GM12878 (cell line): Measurements from ENCODE around the gene MYO16. TPM values are rescaled to one million over a fixed set of nuclear protein-coding genes. Genes with fewer than 3 reads are reported as not detected.

Source experiments
- ATAC-seq: fragments of 200-7000 bp; cut with Tn5 transposase; 3 replicates; pipeline ENCODE4 v1.9.1; 2020; ENCODE audit warnings: mild to moderate bottlenecking, moderate library complexity
- BruUV-seq: library from RNA; stranded (reverse); fragments of 400-500 nt; replicated peaks from 2 replicates; lab custom pipeline; 2021; lab: Mats Ljungman, UMichigan
- CTCF ChIA-PET: fragments of 300-600 bp; sonication (Branson Sonifier 250); formaldehyde crosslinking; extraction: SDS; loops from one replicate; lab custom pipeline; 2021; ENCODE audit warnings: inconsistent platforms; lab: Yijun Ruan, JAX
- POLR2A ChIA-PET: fragments of 350-600 bp; formaldehyde crosslinking; extraction: SDS; loops from one replicate; lab custom pipeline; 2021; ENCODE audit warnings: inconsistent platforms; lab: Charles Lee
- RAD21 ChIA-PET: fragments of 300-600 bp; sonication (Branson Sonifier 250); formaldehyde crosslinking; loops from one replicate; lab custom pipeline; 2023; ENCODE audit warnings: antibody characterized with exemption; ENCODE audit not compliant: unreplicated experiment; lab: Charles Lee
- SMC1A ChIA-PET: fragments of 300-600 bp; sonication (Branson Sonifier 250); formaldehyde crosslinking; loops from one replicate; lab custom pipeline; 2023; ENCODE audit not compliant: unreplicated experiment, uncharacterized antibody; lab: Charles Lee
- DNase-seq: peaks from one replicate; pipeline ENCODE4 v3.0.0-alpha.2; 2011; ENCODE audit warnings: low read depth, low spot score
- FAIRE-seq: peaks from 3 replicates; lab custom pipeline; 2011; peaks lifted over from hg19 to GRCh38; lab: Jason Lieb, UNC
- H2AFZ ChIP-seq: 2 replicates; pipeline ENCODE4 v1.6.0; 2011; ENCODE audit warnings: low read depth, low read length, control low read depth; ENCODE audit not compliant: control insufficient read depth
- H3K27ac ChIP-seq: 2 replicates; pipeline ENCODE4 v1.5.1; 2011; ENCODE audit warnings: control low read depth; ENCODE audit not compliant: control insufficient read depth, insufficient read depth
- H3K27me3 ChIP-seq, 2 experiments: replicated peaks in 1 of 2; 2 replicates each; pipeline versions ENCODE4 v1.6.0 to v1.6.1; 2011; ENCODE audit warnings: low read length in 1 of 2; ENCODE audit not compliant: control insufficient read depth in 2 of 2, insufficient read depth in 2 of 2
- H3K36me3 ChIP-seq, 2 experiments: 2 replicates each; pipeline ENCODE4 v1.5.1; 2011; ENCODE audit warnings: low read length in 1 of 2; ENCODE audit not compliant: control insufficient read depth in 2 of 2, insufficient read depth in 2 of 2
- H3K4me1 ChIP-seq: 2 replicates; pipeline ENCODE4 v1.6.1; 2011; ENCODE audit warnings: mild to moderate bottlenecking, low read length, moderate library complexity, mixed read lengths; ENCODE audit not compliant: control insufficient read depth, insufficient read depth
- H3K4me2 ChIP-seq: 2 replicates; pipeline ENCODE4 v1.6.0; 2011; ENCODE audit warnings: control low read depth; ENCODE audit not compliant: control insufficient read depth, insufficient read depth
- H3K4me3 ChIP-seq: fragments of 200-600 bp; sonication (generic); 2 replicates; pipeline ENCODE4 v1.5.1; 2016
- H3K79me2 ChIP-seq: 2 replicates; pipeline ENCODE4 v1.6.0; 2011; ENCODE audit warnings: low read length; ENCODE audit not compliant: control insufficient read depth, insufficient read depth
- H3K9ac ChIP-seq: 2 replicates; pipeline ENCODE4 v1.8.0; 2011; ENCODE audit warnings: low read length, control low read depth, mixed read lengths; ENCODE audit not compliant: control insufficient read depth, insufficient read depth
- H3K9me3 ChIP-seq: replicated peaks from 3 replicates; pipeline ENCODE4 v1.5.1; 2011; ENCODE audit warnings: mild to moderate bottlenecking, low read length; ENCODE audit not compliant: control insufficient read depth, insufficient read depth
- H4K20me1 ChIP-seq: 2 replicates; pipeline ENCODE4 v1.6.0; 2011; ENCODE audit not compliant: control insufficient read depth, insufficient read depth
- CREB1 ChIP-seq: IDR thresholded peaks from 2 replicates; pipeline ENCODE4 v1.6.1; 2012; ENCODE audit warnings: low read depth, mild to moderate bottlenecking, inconsistent platforms
- EGR1 ChIP-seq, 2 experiments: IDR thresholded peaks; 1 replicate in 1 of 2; 2 replicates in 1 of 2; pipeline ENCODE4 v1.6.1; 2011 to 2012; ENCODE audit warnings: low read depth in 2 of 2, low read length in 2 of 2, borderline replicate concordance in 1 of 2, mild to moderate bottlenecking in 1 of 2, moderate library complexity in 1 of 2
- ETV6 ChIP-seq, 2 experiments: fragments of 450-650 bp in 1 of 2; IDR thresholded peaks in 1 of 2; conservative IDR thresholded peaks in 1 of 2; 2 replicates each; pipeline ENCODE4 v1.6.1; 2014; ENCODE audit warnings: antibody characterized with exemption in 1 of 2, borderline replicate concordance in 1 of 2, low read depth in 1 of 2, mild to moderate bottlenecking in 1 of 2, moderate library complexity in 1 of 2
- MEF2B ChIP-seq: fragments of 450-650 bp; IDR thresholded peaks from 2 replicates; pipeline ENCODE4 v1.6.1; 2018; ENCODE audit warnings: mild to moderate bottlenecking, moderate library complexity; ENCODE audit not compliant: partially characterized antibody, poor library complexity, severe bottlenecking
- NR2F1 ChIP-seq: fragments of 450-650 bp; conservative IDR thresholded peaks from 2 replicates; pipeline ENCODE4 v1.6.1; 2017; ENCODE audit warnings: mild to moderate bottlenecking
- RCOR1 ChIP-seq: conservative IDR thresholded peaks from 2 replicates; pipeline ENCODE4 v1.6.1; 2012; ENCODE audit warnings: low read depth, low read length, improper control_type of control experiment
- RUNX3 ChIP-seq: IDR thresholded peaks from 2 replicates; pipeline ENCODE4 v1.6.1; 2012; ENCODE audit warnings: low read length, inconsistent platforms
- SP1 ChIP-seq: IDR thresholded peaks from one replicate; pipeline ENCODE4 v1.6.1; 2011; ENCODE audit warnings: low read depth, low read length
- SREBF1 ChIP-seq: IDR thresholded peaks from 2 replicates; pipeline ENCODE4 v1.6.1; 2012; ENCODE audit warnings: mild to moderate bottlenecking, low read length
- ZBTB4 ChIP-seq: fragments of 450-650 bp; formaldehyde crosslinking; IDR thresholded peaks from 2 replicates; pipeline ENCODE4 v1.4.0; 2022; ENCODE audit warnings: mild to moderate bottlenecking, moderate library complexity
- ZNF622 ChIP-seq: fragments of 450-650 bp; IDR thresholded peaks from 2 replicates; pipeline ENCODE4 v1.6.1; 2017; ENCODE audit warnings: mild to moderate bottlenecking, inconsistent platforms
- ZNF687 ChIP-seq: fragments of 450-650 bp; IDR thresholded peaks from 2 replicates; pipeline ENCODE4 v1.6.1; 2017; ENCODE audit warnings: mild to moderate bottlenecking, moderate library complexity
- WGBS: methylation state at CpG from one replicate; pipeline ENCODE4 v1.1.6; 2016; ENCODE audit warnings: low lambda C conversion rate; ENCODE audit not compliant: insufficient replicate concordance, insufficient coverage; ENCODE audit errors: missing lambda C conversion rate; 5-methylcytosine and 5-hydroxymethylcytosine counted together
- in situ Hi-C: fragments of 300-500 bp; cut with MboI; formaldehyde crosslinking; loops from 9 replicates; pipeline ENCODE4 v1.14.3; 2018; ENCODE audit warnings: mixed read lengths
- intact Hi-C: fragments of 100-400 bp; cut with micrococcal nuclease; formaldehyde crosslinking; loops from one replicate; pipeline ENCODE4 v1.14.2; 2022; ENCODE audit not compliant: unreplicated experiment
- polyA plus RNA-seq, 11 experiments: library from polyadenylated mRNA; depleted of rRNA in 4 of 11; unstranded in 6 of 11; stranded (reverse) in 5 of 11; fragments of >200 nt; fragmentation: Nextera tagmentation in 4 of 11; fragmentation: Illumina TruSeq in 1 of 11; extraction: Ambion mirVana in 4 of 11; extraction: Trizol in 1 of 11; gene quantifications; 1 replicate in 1 of 11; 2 replicates in 10 of 11; pipeline versions ENCODE4 v1.2.1 to v1.2.3, GENCODE V29; 2011 to 2016; ENCODE audit warnings: inconsistent platforms in 2 of 11, missing spikeins in 2 of 11, low read depth in 1 of 11
- total RNA-seq, 4 experiments: library from RNA; depleted of rRNA in 3 of 4; stranded (reverse); fragments of >200 nt in 3 of 4; fragmentation: Illumina TruSeq in 1 of 4; extraction: Trizol in 1 of 4; gene quantifications; 2 replicates each; pipeline versions ENCODE4 v1.2.1 to v1.2.3, GENCODE V29; 2013 to 2021
- TF ChIP-seq, protein P1 (sequence below): IDR thresholded peaks from 2 replicates; pipeline ENCODE4 v1.6.1; 2011; ENCODE audit warnings: mild to moderate bottlenecking, low read depth, low read length, moderate library complexity; ENCODE audit not compliant: insufficient replicate concordance
- TF ChIP-seq, protein P2 (sequence below): IDR thresholded peaks from 2 replicates; pipeline ENCODE4 v1.6.1; 2012; ENCODE audit warnings: low read depth, low read length, improper control_type of control experiment

The MYO16 gene
- total and polyA plus RNA-seq, 10 of the 15 experiments (the other 5 are each of a cell fraction or from before 2014, with no cell fraction given): under 0.01 to 1.7 (median 0.05) TPM; not detected in 4

DNA sequence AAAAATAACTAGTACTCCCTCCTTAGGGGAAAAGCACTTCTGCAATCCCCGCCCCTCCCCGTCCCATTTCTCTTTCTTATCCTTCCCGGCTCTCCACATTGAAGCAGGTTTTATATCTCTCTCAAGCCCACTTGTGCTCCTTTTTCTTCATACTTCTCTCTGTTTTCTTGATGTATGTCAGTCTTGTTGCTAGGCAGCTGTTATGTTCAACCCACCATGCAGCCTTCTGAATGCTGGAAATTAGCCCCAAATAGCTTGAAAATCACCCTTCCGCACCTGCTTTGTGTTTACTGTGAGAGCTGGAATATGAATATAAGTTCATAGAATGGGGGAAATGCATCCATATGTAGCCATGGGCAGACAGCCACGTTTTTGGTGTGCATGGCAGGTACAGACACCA lies 461.4 kb downstream of the MYO16 start (continued):
- no peak for TF ChIP-seq ZBTB4 (CRISPR knock-in tag)
- TF ChIP-seq SREBF1: no peak
- TF ChIP-seq SP1: no peak
- TF ChIP-seq ZNF622: no peak
- TF ChIP-seq, protein P1, sequence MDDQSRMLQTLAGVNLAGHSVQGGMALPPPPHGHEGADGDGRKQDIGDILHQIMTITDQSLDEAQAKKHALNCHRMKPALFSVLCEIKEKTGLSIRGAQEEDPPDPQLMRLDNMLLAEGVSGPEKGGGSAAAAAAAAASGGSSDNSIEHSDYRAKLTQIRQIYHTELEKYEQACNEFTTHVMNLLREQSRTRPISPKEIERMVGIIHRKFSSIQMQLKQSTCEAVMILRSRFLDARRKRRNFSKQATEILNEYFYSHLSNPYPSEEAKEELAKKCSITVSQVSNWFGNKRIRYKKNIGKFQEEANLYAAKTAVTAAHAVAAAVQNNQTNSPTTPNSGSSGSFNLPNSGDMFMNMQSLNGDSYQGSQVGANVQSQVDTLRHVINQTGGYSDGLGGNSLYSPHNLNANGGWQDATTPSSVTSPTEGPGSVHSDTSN: no peak

- ChIA-PET POLR2A (no interaction called here), RAD21 (no interaction called here), SMC1A (interaction anchor here (2.2 kb wide), 1 partner anchor 9 kb away, joined by 5 read pairs; no protein-coding TSS in a partner anchor), CTCF (no interaction called here)
- no peak for FAIRE-seq
- Histone ChIP-seq H3K4me1 (no peaks in the 10 kb centered on the region), H3K4me3 (no peak overlapping the region), H3K27ac (no peak overlapping the region), H3K27me3 (no peaks in the 10 kb centered on the region), H3K79me2 (no peaks in the 10 kb centered on the region), H3K36me3 (no peaks in the 10 kb centered on the region), H3K9me3 (no peaks in the 10 kb centered on the region), H3K9ac (no peak overlapping the region), H4K20me1 (no peaks in the 10 kb centered on the region), H2AFZ (no peak overlapping the region), H3K4me2 (no peak overlapping the region)
- no TSS peak for BruUV-seq
- intact Hi-C loops (no loop called here), in situ Hi-C loops (no loop called here)
- 19% methylated on average over 7 of the region's 7 CpGs for WGBS
- ATAC-seq: no peak
- no peak for DNase-seq
- no peak for TF ChIP-seq NR2F1
- TF ChIP-seq CREB1: no peak
- TF ChIP-seq MEF2B: no peak
- no peak for TF ChIP-seq ZNF687
- TF ChIP-seq EGR1 (IDR thresholded peaks at IDR 0.05; ENCODE audit: borderline replicate concordance in 1 of 2, low read depth in 2 of 2, low read length in 2 of 2): no peak
- no peak for TF ChIP-seq ETV6 (conservative IDR thresholded peaks at IDR 0.05 in 1 of 2, IDR thresholded peaks at IDR 0.05 in 1 of 2; ENCODE audit: borderline replicate concordance in 1 of 2, low read depth in 1 of 2)
- no peak for TF ChIP-seq RUNX3
- TF ChIP-seq, protein P2, sequence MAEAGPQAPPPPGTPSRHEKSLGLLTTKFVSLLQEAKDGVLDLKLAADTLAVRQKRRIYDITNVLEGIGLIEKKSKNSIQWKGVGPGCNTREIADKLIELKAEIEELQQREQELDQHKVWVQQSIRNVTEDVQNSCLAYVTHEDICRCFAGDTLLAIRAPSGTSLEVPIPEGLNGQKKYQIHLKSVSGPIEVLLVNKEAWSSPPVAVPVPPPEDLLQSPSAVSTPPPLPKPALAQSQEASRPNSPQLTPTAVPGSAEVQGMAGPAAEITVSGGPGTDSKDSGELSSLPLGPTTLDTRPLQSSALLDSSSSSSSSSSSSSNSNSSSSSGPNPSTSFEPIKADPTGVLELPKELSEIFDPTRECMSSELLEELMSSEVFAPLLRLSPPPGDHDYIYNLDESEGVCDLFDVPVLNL: no peak
- TF ChIP-seq RCOR1: no peak
Measured at GRCh38 chr13:109091249-109091648, 461.8 kb downstream of the MYO16 start.
